Pancreas (tissue), 10 donors: ENCODE measurements around the gene ZNRF4. TPM values are rescaled to one million over a fixed set of nuclear protein-coding genes. Genes with fewer than 3 reads are reported as not detected.

Experiments used
- ATAC-seq, 4 donors: fragments of 200-7000 bp; cut with Tn5 transposase; one replicate each; pipeline versions ENCODE4 v1.8.0 to v1.9.1; 2020; ENCODE audit warnings: mild to moderate bottlenecking in 4 of 4, moderate library complexity in 4 of 4
- DNase-seq, 6 donors: peaks; one replicate each; pipeline ENCODE4 v3.0.0-alpha.2; 2020
- FAIRE-seq: peaks from 2 replicates; lab custom pipeline; 2012; peaks lifted over from hg19 to GRCh38; lab: Jason Lieb, UNC
- H3K27ac ChIP-seq, 4 donors: fragments of 200-600 bp; sonication (generic); 1 replicate in 3 of 4; 2 replicates in 1 of 4; pipeline versions ENCODE4 v1.5.0 to v1.8.0; 2020
- H3K27me3 ChIP-seq, 4 donors: fragments of 200-600 bp; one replicate each; pipeline ENCODE4 v1.8.0; 2021
- H3K36me3 ChIP-seq, 3 donors: fragments of 200-600 bp; sonication (generic) in 1 of 3; one replicate each; pipeline versions ENCODE4 v1.5.0 to v1.8.0; 2020 to 2021
- H3K4me1 ChIP-seq, 3 donors: fragments of 200-600 bp; one replicate each; pipeline ENCODE4 v1.8.0; 2021
- H3K4me3 ChIP-seq, 4 donors: fragments of 200-600 bp; sonication (generic) in 2 of 4; one replicate each; pipeline versions ENCODE4 v1.5.0 to v1.8.0; 2020 to 2021
- H3K9me3 ChIP-seq, 4 donors: fragments of 200-600 bp; one replicate each; pipeline ENCODE4 v1.8.0; 2021
- CTCF ChIP-seq, 4 donors: fragments of 200-600 bp; sonication (generic) in 3 of 4; IDR thresholded peaks; one replicate each; pipeline versions ENCODE4 v1.5.0 to v1.8.0; 2021; ENCODE audit warnings: antibody characterized with exemption in 4 of 4
- WGBS, 2 donors: extraction: QIAGEN DNeasy Blood & Tissue Kit; methylation state at CpG; one replicate each; pipeline ENCODE4 v1.1.7; 2013; 5-methylcytosine and 5-hydroxymethylcytosine counted together
- intact Hi-C, 3 donors: fragments of 100-400 bp; cut with DNase I; formaldehyde crosslinking; loops; one replicate each; pipeline versions ENCODE4 v1.11.1 to v1.14.2; 2022
- polyA plus RNA-seq, 2 donors: library from polyadenylated mRNA; stranded (reverse); fragments of 200-250 nt; gene quantifications; one replicate each; pipeline ENCODE4 v1.2.3, GENCODE V29; 2013
- total RNA-seq, 6 donors: library from RNA; stranded (reverse); fragmentation: NEBNext Ultra II Directional in 4 of 6; extraction: Animal tissue kit (Norgen Biotek cat#: 25700) in 4 of 6; gene quantifications; one replicate each; pipeline versions ENCODE4 v1.2.1 to v1.2.4, GENCODE V29; 2021 to 2023
- donor health status: healthy with polysubstance abuse.
- donor health status: DM: no; HTN: no; CAD: no; lungs with moderate emphysema.
- donor health status: DM: no; HTN: no; CAD: no.
- donor health status: control.
- donor health status: control.
- donor health status: Bipolar disorder and iron deficiency.
- donor health status: DM: yes; HTN: yes; CAD: no.
- donor health status: DM: no; HTN: no; CAD: no.
- donor health status: DM: no; HTN: no; CAD: no.
- donor health status: DM: yes; HTN: yes; CAD: no.

Gene ZNRF4
- total and polyA plus RNA-seq, 8 donors: not detected

- FAIRE-seq (no peak), DNase-seq (no peak), ATAC-seq (peak in 1 of 4 donors; percentile 16)
- intact Hi-C loops: no loop called here
- Histone ChIP-seq H3K27ac (no peak overlapping the region), H3K36me3 (no peaks in the 10 kb centered on the region), H3K9me3 (no peaks in the 10 kb centered on the region), H3K27me3 (no peaks in the 10 kb centered on the region), H3K4me1 (no peaks in the 10 kb centered on the region), H3K4me3 (no peak overlapping the region)
- no peak for TF ChIP-seq CTCF (IDR thresholded peaks at IDR 0.05)
- 38 to 47% methylated on average over 12 of the region's 12 CpGs for WGBS, 2 donors
Measured at GRCh38 chr19:5466814-5467291, 11.6 kb downstream of the ZNRF4 start.

GRCh38 chr19:5470264-5470671 is 15.1 kb downstream of the ZNRF4 start:
- no peaks in the 10 kb centered on the region for H3K9me3 ChIP-seq
- no peak overlapping the region for H3K27ac ChIP-seq
- no peak overlapping the region for H3K4me3 ChIP-seq
- intact Hi-C loops: no loop called here
- H3K27me3 ChIP-seq: no peaks in the 10 kb centered on the region
- FAIRE-seq (no peak), ATAC-seq (peak in 1 of 4 donors; percentile 57), DNase-seq (peak in 1 of 6 donors; percentile 8)
- WGBS, 2 donors: 13 to 15% methylated on average over 12 of the region's 12 CpGs
- no peaks in the 10 kb centered on the region for H3K36me3 ChIP-seq
- H3K4me1 ChIP-seq: no peaks in the 10 kb centered on the region
- no peak for TF ChIP-seq CTCF (IDR thresholded peaks at IDR 0.05)

GRCh38 chr19:5472286-5472685 is 17.1 kb downstream of the ZNRF4 start:
- DNase-seq: no peak
- TF ChIP-seq CTCF (IDR thresholded peaks at IDR 0.05): no peak
- no peaks in the 10 kb centered on the region for H3K9me3 ChIP-seq
- H3K27ac ChIP-seq: no peak overlapping the region
- intact Hi-C loops: no loop called here
- no peak for FAIRE-seq
- H3K36me3 ChIP-seq: no peaks in the 10 kb centered on the region
- no peak for ATAC-seq
- 63 to 65% methylated on average over 16 of the region's 16 CpGs for WGBS, 2 donors
- H3K27me3 ChIP-seq: no peaks in the 10 kb centered on the region
- no peaks in the 10 kb centered on the region for H3K4me1 ChIP-seq
- no peak overlapping the region for H3K4me3 ChIP-seq

- no peak for DNase-seq
- Histone ChIP-seq H3K27ac (no peak overlapping the region), H3K4me3 (no peak overlapping the region), H3K27me3 (no peaks in the 10 kb centered on the region), H3K36me3 (no peaks in the 10 kb centered on the region), H3K4me1 (no peaks in the 10 kb centered on the region), H3K9me3 (no peaks in the 10 kb centered on the region)
- FAIRE-seq: no peak
- ATAC-seq: no peak
- intact Hi-C loops: no loop called here
- no peak for TF ChIP-seq CTCF (IDR thresholded peaks at IDR 0.05)
- WGBS, 2 donors: 59 to 74% methylated on average over 5 of the region's 5 CpGs
Measured at GRCh38 chr19:5473646-5474045, 18.4 kb downstream of the ZNRF4 start.

- Histone ChIP-seq H3K27me3 (no peaks in the 10 kb centered on the region), H3K4me1 (no peaks in the 10 kb centered on the region), H3K36me3 (no peaks in the 10 kb centered on the region), H3K27ac (no peak overlapping the region), H3K4me3 (no peak overlapping the region), H3K9me3 (no peaks in the 10 kb centered on the region)
- FAIRE-seq: no peak
- TF ChIP-seq CTCF (IDR thresholded peaks at IDR 0.05): no peak
- no peak for ATAC-seq
- intact Hi-C loops: no loop called here
- WGBS, 2 donors: 41 to 47% methylated on average over 13 of the region's 13 CpGs
- no peak for DNase-seq
Measured at GRCh38 chr19:5477451-5478215, 22.4 kb downstream of the ZNRF4 start.
